ENCODE measurements around the gene SSH2. TPM values are rescaled to one million over a fixed set of nuclear protein-coding genes. Genes with fewer than 3 reads are reported as not detected.

Gene SSH2
- total and polyA plus RNA-seq, 2 experiments from 2014 or later: 9.9 to 12.7 TPM

- H3K4me3 ChIP-seq: no peak overlapping the region
- H3K36me3 ChIP-seq (replicated peaks; ENCODE audit: insufficient read depth, low read depth): no peaks in the 10 kb centered on the region
- peaks cover 70% of the 10 kb centered on the region for H3K27me3 ChIP-seq
- WGBS (ENCODE audit: low lambda C conversion rate, missing lambda C conversion rate): 63% methylated on average over 25 of the region's 32 CpGs
- no peak overlapping the region for H3K27ac ChIP-seq
- H3K9me3 ChIP-seq (ENCODE audit: low read depth): no peaks in the 10 kb centered on the region
- H3K4me1 ChIP-seq (ENCODE audit: insufficient read depth): peaks cover 26% of the 10 kb centered on the region
- H3K4me2 ChIP-seq: peak overlapping the region; percentile 93
- no peaks in the 10 kb centered on the region for H3K79me2 ChIP-seq
- no peak overlapping the region for H2AFZ ChIP-seq
- no peaks in the 10 kb centered on the region for H4K20me1 ChIP-seq (ENCODE audit: insufficient read depth, poor library complexity, severe bottlenecking)
- DNase-seq (ENCODE audit: low spot score): no peak
- TF ChIP-seq EZH2phosphoT487 (IDR thresholded peaks at IDR 0.05; ENCODE audit: low read depth, severe bottlenecking, unreplicated experiment) (no peak), EZH2 (IDR thresholded peaks at IDR 0.05; ENCODE audit: borderline replicate concordance) (no peak), CTCF (IDR thresholded peaks at IDR 0.05; ENCODE audit: poor library complexity) (no peak)
- H3K9me2 ChIP-seq (replicated peaks; ENCODE audit: insufficient read depth): no peaks in the 10 kb centered on the region
Observed at GRCh38 chr17:29616300-29617048, 313.6 kb downstream of the SSH2 start.

- Histone ChIP-seq H3K4me2 (peak overlapping the region; percentile 93), H3K27ac (no peak overlapping the region), H3K4me3 (peak overlapping the region; percentile 43), H3K79me2 (no peaks in the 10 kb centered on the region), H3K27me3 (peaks cover 68% of the 10 kb centered on the region), H3K4me1 (ENCODE audit: insufficient read depth) (peaks cover 26% of the 10 kb centered on the region), H3K9me2 (replicated peaks; ENCODE audit: insufficient read depth) (no peaks in the 10 kb centered on the region), H4K20me1 (ENCODE audit: insufficient read depth, poor library complexity, severe bottlenecking) (no peaks in the 10 kb centered on the region), H3K36me3 (replicated peaks; ENCODE audit: insufficient read depth, low read depth) (no peaks in the 10 kb centered on the region), H3K9me3 (ENCODE audit: low read depth) (no peaks in the 10 kb centered on the region), H2AFZ (peak overlapping the region; percentile 85)
- peak; percentile 94 for DNase-seq (ENCODE audit: low spot score)
- TF ChIP-seq EZH2phosphoT487 (IDR thresholded peaks at IDR 0.05; ENCODE audit: low read depth, severe bottlenecking, unreplicated experiment): no peak
- no peak for TF ChIP-seq CTCF (IDR thresholded peaks at IDR 0.05; ENCODE audit: poor library complexity)
- peak; percentile 53 for TF ChIP-seq EZH2 (IDR thresholded peaks at IDR 0.05; ENCODE audit: borderline replicate concordance)
- 6% methylated on average over 52 of the region's 74 CpGs for WGBS (ENCODE audit: low lambda C conversion rate, missing lambda C conversion rate)
Observed at GRCh38 chr17:29615492-29616299, 314.3 kb downstream of the SSH2 start.

- H3K27ac ChIP-seq: no peak overlapping the region
- H3K9me3 ChIP-seq (ENCODE audit: low read depth): no peaks in the 10 kb centered on the region
- DNase-seq (ENCODE audit: low spot score): no peak
- no peaks in the 10 kb centered on the region for H3K9me2 ChIP-seq (replicated peaks; ENCODE audit: insufficient read depth)
- no peaks in the 10 kb centered on the region for H4K20me1 ChIP-seq (ENCODE audit: insufficient read depth, poor library complexity, severe bottlenecking)
- no peaks in the 10 kb centered on the region for H3K79me2 ChIP-seq
- H2AFZ ChIP-seq: no peak overlapping the region
- WGBS (ENCODE audit: low lambda C conversion rate, missing lambda C conversion rate): 52% methylated on average over 15 of the region's 15 CpGs
- peaks cover 26% of the 10 kb centered on the region for H3K4me1 ChIP-seq (ENCODE audit: insufficient read depth)
- H3K4me2 ChIP-seq: peak overlapping the region; percentile 93
- no peak overlapping the region for H3K4me3 ChIP-seq
- TF ChIP-seq CTCF (IDR thresholded peaks at IDR 0.05; ENCODE audit: poor library complexity) (no peak), EZH2 (IDR thresholded peaks at IDR 0.05; ENCODE audit: borderline replicate concordance) (no peak)
- peaks cover 63% of the 10 kb centered on the region for H3K27me3 ChIP-seq
- H3K36me3 ChIP-seq (replicated peaks; ENCODE audit: insufficient read depth, low read depth): no peaks in the 10 kb centered on the region
Observed at GRCh38 chr17:29615048-29615385, 315.0 kb downstream of the SSH2 start.
